NCI-H1092 treated with DMSO at 0.1 percent for 48 hours (cell line): ENCODE measurements around the gene P2RX2.
A peak's percentile ranks its signal among the peaks of the same experiment; 100 is the strongest.

Source experiments
- DNase-seq: peaks from one replicate; lab custom pipeline; 2025; lab: John Stamatoyannopoulos, UW

P2RX2 gene

DNA sequence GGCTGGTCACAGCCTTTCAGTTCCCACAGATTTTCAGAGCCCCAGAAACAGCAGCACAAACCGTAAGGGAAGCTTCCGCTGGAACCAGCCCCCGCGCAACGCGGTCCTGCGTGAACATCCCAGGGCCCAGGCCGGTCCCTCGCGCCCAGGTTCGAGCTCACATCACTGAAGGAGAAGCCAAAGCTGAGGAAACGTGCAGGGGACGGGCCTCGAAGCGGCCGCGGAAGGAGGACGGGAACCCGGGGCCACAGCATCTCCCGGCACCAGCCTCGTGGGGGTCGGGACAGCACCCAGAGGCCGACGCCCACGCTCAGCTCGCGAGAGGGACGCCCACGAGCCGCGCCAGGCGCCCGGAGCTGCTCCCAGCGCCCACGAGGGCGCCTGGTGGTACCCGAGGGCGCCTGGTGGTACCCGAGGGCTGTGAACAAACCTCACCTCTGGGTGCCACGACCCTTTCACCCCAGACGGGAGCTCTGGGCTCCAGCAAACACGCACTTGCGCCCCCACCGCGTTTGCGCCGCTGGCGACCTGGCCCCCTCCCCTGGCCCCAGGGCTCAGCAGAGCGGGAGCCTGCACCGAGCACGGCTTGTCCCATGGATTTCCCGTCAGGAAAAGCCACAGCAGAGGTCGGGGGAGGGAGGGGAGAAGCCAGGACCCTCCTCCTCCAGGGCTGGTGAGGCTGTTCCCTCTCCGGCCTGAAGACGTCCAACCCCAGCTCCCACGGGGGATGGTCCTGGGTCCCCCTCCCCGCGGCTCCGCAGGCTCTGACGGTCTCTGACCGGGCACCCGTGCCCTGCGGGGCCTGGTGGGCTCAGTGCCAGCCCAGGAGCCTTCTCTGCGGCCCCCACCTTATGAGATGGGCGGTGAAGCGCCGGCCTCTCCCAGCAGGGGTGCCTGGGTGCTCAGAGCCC, 15.1 kb upstream of the P2RX2 start:
- DNase-seq, result no peak

DNA sequence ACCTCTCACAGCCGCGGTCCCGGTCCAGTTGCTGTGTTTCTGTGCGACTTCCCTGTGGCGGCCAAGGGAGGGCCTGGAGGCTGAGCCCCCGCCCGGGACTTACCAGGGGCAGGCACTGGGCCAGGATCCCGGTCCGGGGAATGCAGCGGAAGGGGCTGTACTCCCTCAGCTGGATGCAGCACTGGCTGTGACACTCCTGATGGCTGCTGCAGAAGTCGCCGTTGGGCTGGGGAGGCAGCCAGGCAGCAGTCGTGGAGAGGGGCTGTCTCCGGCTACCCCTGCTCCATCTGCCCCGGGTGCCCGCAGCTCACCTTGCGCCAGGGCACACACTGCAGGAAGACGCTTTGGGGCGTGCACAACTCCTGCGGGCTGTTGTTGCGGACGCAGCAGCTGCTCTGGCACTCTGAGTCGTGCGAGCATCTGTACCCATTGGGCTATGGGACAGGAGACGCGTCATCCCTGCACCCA, 14.4 kb upstream of the P2RX2 start:
- DNase-seq, result no peak

DNA sequence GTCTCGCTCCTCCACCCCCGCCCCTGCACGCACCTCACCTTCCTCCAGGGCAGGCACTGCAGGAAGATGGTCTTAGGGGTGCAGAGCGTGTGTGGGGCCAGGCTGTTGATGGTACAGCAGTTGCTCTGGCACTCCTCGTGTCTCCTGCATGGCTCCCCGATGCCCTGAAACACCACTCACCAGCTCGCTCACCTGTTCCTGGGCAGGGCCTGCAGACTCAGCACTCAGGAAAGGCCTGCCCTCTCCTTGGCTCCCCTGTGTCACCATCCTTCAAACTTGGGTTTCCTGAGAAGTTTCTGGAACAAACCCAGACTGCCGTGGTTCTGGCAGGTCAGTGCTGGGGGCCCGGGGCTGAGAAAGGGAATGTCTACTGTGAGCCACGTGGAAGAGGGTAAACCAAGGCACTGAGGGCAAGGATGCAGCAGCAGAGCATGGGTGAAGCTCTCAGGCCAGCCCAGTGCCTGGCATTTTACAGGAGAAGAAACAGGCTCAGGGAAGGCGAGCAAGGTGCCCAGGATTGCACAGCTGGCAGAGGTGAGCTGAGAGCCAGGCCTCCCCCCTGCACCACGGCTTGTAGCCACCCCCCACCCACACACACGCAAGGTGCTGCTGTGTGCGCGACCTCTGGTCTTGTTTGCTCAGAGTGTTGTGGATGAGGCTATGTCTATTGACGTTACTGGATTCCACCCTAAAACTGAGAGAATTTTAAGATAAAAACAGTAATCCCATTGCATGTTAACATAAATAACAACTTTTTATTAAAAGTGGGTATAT, 13.7 kb upstream of the P2RX2 start:
- no peak for DNase-seq

GRCh38 chr12:132605892-132606291, 12.7 kb upstream of the P2RX2 start:
- DNase-seq, result no peak

DNA sequence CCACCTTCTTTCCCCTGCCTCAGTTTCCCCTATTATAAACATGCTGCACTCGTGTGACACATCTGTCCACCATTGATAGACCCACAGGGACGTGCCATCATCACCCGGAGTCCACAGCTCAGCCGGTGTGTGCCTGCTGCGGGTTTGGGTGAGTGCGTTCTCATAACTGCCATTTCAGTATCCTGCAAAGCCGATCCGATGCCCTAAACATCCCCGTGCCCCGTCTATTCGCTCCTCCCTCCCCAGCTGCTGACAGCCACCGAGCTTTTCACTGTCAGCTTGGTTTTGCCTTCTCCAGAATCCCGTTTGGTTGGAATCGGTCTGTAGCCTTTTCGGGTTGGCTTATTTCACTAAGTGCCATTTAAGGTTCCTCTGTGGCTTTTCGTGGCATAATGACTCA, 12.1 kb upstream of the P2RX2 start:
- no peak for DNase-seq

GRCh38 chr12:132606927-132607326, 11.6 kb upstream of the P2RX2 start:
- DNase-seq, result no peak

DNA sequence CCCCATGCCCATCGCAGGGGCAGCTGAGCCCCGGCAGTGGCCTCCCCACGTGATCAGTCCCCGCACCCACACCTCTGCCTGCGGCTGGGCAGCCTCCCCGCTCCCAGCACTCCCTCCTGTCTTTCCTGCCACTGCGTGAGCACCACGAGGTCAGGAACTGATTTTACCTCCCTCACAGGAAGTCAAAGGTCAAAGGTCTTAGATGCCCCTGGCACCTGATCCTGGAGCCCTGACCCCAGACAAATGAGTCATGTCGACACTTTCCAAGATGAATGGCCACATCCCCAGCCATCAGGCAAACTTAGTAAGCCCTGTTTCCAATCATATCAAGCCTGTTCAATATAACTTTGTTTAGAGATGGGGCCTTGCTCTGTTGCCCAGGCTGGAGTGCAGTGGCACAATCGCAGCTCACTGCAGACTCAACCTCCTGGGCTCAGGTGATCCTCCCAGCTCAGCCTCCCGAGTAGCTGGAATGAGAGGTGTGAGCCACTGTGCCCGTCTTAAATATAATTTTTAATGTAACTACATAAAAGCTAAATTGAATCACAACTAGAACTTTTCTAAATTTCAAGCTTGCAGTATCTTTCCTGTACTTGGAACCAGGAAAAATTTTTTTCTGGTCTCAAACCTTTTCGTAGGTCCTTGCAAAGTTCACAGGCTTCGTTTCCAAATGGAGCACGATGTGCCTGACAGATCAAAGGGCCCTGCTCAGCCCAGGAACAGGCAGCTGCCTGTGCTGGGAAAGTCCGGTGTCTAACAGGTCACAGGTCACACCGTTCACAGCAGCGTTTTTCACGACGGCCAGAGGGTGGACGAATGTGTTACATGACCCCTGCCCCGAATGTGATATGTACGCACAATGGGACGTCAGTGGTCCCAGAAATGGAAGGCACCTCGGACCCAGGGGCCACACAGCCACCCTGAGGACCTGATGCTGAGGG, 10.1 kb upstream of the P2RX2 start:
- no peak for DNase-seq

DNA sequence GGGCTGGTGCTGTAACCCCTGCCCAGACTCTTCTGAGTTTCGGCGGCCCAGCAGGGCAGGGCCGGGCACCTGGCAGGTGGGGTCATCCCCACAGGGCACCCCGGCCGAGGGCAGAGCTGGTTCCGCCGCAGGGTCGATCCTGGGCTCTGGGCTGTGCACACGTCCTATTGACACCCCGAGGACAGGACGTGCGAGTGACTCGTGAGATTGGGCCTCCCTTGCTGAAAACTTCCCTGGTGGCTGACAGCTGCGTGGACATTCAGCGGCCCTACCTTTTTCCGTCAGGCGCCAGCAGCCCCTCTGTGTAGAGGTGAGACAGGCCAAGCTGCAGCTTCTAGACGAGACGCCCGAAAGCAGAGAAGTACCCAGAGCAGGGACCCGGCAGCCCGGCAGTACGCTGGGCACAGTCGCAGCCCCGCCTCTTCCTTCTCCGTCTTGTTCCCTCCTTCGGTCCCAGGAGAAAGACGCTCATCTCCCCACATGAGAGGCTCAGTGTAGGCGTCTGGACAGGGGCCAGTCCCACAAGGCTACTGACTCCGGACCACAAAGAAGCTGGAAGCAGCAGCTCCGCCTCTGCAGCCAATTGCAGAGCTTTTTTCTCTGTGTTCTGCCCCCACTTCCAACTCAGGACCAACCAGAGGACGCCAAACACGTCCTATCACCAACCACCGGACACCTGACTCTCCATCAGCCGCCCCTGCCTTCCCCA, 8.4 kb upstream of the P2RX2 start, which contains the start of gene LRCOL1:
LRCOL1 (minus strand) TSS at position 532 of the 709 bp plus-strand sequence. CDS start 4,331 bp downstream, outside the sequence.
- no peak for DNase-seq

GRCh38 chr12:132610866-132611602, 7.5 kb upstream of the P2RX2 start:
- DNase-seq, result no peak

- no peak for DNase-seq
These were observed 7.0 kb upstream of the P2RX2 start for GRCh38 chr12:132611620-132612019.

- no peak for DNase-seq
These were observed 4.5 kb upstream of the P2RX2 start for GRCh38 chr12:132614029-132614428.

DNA sequence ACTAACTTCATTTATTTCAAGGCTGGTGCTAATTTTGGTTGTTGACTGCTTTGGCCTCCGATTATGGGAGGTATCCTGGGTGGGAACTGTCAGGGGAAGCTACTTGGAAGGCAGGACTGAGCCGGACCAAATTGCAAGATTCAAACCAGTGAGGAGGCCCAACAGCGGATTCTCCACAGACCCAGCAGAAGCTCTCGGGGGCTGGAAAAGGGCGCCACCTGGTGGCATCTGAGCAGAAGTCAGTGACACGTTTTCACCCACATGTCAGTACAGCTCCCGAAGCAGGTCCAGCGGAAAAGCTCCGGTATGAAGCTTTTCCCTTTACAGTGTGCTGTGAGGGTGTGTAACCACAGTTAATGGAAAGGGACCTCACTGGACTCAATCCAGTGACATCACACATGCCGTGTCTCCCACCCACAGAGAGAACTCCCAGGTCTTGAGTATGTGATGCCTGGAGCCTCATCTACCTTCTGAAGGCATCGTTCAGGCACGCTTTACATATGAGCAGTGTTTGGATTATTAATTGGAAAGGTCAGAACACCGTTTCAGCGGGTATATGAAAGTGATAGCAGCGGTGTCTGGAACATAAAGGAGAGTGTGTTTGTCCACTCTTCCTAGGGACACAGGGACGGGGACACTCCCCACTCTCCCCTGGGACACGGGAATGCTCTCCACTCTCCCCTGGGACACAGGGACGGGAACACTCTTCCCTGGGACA, 3.6 kb upstream of the P2RX2 start:
- DNase-seq, result peak; percentile 65

- no peak for DNase-seq
These were observed 3.0 kb upstream of the P2RX2 start for GRCh38 chr12:132615579-132616038.

- no peak for DNase-seq
These were observed 1.4 kb upstream of the P2RX2 start for GRCh38 chr12:132617135-132617701.

GRCh38 chr12:132617822-132618682, 524 bp upstream of the P2RX2 start:
- no peak for DNase-seq

DNA sequence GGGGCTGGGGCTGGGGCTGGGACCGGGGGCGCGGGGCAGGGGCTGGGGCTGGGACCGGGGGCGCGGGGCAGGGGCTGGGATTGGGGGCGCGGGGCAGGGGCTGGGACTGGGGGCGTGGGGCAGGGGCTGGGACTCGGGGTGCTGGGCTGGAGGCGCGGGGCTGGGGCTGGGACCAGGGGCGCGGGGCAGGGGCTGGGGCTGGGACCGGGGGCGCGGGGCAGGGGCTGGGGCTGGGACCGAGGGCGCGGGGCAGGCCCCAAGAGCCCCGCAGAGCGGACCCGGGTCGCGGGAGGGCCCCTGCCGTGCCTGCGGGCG, 452 bp downstream of the P2RX2 start:
- DNase-seq, result no peak

DNA sequence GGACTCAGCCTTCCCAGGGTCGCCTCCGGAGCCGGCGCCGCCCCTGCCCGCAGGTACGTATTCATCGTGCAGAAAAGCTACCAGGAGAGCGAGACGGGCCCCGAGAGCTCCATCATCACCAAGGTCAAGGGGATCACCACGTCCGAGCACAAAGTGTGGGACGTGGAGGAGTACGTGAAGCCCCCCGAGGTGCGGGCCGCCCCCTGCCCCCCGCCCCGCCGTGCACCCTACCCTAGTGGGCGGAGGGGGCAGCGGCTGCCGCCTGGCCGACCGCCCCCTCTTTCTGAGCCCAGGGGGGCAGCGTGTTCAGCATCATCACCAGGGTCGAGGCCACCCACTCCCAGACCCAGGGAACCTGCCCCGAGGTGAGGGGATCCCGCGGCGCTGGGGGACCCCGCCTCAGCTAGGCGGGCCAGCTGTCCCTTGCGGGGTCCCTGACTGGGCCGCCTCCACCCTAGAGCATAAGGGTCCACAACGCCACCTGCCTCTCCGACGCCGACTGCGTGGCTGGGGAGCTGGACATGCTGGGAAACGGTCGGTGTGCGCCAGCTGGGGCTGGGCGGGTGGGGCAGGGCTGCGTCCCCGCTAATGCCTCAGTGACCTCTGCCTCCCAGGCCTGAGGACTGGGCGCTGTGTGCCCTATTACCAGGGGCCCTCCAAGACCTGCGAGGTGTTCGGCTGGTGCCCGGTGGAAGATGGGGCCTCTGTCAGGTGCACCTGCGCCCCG, 973 bp downstream of the P2RX2 start:
- DNase-seq, result no peak
